Measurements from ENCODE around the gene NRAS.

The NRAS gene

DNA sequence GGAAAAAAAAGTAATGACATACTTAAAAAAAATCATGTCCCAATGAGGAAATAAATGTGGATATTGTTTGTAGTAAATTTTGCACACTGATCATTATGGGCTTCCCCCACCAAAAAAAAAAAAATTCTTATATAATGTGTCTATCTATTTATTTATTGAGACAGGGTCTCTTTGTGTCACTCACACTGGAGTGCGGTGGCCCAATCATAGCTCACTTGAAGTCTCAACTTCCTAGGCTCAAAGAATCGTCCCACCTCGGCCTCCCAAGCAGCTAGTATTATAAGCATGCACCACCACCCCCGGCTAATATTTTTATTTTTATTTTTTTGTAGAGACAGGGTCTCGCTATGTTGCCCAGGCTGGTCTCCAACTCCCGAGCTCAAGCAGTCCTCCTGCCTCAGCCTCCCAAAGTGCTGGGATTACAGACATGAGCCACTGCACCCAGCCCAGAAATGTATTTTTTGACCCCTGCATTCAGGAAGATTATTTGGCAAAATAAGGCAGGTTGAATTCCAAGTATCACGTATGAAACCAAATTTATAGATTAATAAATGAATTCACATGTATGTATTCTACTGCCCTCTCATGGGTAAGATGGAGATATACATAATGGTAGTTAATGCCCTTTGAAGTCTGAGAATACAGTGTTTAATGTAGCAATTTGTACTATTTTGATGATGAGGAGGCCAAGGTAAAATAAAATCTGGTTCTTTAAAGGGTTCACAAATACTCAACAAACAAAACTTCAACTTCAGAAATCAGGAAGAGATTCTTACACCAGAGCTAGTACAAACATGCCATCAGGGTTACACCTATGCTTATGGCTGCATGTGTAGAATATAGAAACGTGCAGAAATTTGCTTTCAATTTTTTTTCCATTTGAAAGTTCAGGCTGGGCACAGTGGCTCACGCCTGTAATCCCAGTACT is 45.3 kb downstream of the NRAS start:
- peak; percentile 15 for DNase-seq

DNA sequence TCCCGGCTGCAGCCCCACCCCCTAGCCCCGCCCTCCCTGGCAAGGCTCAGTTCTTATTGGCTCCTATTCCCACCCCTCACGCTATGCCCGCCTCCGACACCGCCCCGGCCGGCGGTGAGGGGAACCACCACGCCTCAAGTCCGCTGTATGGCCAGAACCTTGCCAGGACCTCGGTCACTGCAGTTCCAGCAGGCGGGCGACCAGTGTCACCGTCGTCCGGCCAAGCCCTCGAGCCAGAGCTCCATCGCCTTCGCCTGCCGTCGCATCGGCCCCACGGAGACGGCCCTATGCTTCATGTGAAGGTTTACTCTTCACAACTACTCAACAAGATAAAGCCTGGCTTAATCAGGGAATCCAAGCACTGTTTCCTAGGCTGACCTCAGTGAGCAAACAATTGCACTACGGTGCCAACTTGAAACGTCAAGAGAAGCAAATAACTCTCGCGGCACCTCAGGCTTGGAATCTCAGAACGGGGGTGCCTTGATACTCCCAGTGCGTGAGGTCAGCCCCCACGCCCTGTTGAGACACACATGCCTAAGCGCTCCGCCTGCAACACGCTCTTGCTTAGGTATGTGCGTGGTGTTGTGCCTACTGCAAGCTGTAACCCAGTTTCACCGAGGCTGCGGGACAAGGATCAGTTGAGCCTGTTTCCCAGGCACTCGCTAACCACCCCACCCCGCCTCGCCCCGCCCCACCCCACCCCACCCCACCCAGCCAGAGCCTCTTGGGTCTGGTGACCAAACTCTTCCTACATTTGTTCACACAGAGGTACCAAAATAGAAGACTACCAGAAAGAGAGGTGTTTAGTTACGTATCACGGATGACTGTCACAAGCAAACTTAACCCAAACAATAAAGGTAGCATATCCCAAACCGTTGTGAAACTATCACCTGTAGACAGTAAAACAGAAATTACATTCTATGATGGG is 46.2 kb downstream of the NRAS start:
- DNase-seq = peak; percentile 65

DNA sequence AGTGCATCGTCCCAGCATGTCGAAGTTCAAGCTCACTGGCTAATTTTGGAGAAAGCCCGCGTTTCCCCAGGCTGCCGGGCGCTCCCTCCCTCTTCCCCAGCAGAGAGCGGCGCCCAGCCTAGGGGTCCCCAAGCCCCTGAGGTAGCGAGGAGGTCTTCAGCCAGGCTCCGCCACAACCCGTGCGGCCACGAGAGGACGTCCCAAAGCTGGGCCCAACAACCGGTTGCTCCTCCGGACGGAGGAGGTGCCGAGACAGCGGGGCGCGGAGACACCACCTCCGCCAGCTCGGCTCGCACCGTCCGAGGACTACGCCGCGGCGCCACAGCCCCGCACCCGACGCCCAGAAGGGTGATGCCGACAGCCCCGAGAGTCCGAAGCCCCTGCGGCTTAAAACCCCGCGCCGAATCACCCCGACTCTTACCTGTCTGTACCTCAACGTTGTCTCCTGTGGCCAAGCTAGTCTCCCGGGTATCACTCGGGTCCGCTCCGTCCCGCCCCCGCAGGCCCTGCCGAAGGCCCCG is 46.9 kb downstream of the NRAS start, which contains the start of gene DENND2C:
Gene DENND2C (minus strand): TSS at position 488 of the 521 bp plus-strand sequence. CDS start 44,065 bp downstream, outside the sequence.
- DNase-seq = no peak

DNA sequence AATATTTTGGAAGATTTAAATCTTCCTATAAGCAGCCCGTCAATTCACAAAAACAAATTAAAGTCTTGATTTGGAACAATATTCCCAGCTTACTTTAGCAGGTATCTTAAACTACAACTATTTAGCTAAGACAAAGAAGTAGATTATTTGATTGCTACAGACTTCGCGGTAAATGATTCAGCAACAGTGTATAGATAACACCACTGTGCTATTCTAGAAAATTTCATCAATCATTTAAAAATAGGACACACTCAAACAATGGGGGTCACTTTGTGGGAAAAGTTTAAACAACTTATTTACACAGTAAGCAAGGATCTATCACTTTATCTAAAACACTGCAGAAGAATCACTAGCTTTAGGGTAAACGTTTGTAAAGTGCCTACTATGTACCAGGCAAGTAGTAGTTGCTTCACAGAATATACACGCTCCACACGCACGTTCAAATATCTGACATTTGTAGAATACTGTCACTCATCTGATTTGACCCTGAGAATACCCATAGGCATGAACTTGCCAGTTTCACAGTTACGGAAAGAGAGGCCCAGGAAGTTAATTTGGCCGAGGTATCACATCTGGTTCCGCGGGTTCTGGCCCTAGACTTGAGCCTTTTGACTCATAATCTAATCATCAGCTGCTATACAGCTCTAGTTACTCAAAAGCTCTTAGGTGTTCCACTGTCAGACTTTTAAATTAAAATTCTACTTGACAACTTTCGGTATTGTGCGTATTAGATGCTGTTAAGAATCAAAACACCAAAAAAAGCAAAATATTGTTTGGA is 47.6 kb downstream of the NRAS start:
- DNase-seq = no peak

DNA sequence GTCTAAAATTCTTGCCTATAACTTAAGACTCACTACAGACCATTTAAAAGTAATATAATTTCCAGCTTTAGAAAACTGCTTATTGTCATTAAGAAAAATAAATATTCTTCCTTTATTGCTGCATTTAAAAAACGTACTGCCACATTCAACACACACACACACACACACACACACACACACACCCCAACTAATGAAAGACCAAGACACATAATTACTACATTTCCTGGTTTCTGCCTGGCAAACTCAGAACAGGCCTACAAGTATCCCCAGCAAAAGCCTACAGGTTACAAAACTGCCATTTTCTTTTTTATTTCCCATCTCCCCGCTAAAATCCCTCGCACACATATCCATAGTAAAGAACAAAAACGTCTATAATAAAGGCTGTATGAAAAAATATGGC is 48.2 kb downstream of the NRAS start:
- DNase-seq = no peak

DNA sequence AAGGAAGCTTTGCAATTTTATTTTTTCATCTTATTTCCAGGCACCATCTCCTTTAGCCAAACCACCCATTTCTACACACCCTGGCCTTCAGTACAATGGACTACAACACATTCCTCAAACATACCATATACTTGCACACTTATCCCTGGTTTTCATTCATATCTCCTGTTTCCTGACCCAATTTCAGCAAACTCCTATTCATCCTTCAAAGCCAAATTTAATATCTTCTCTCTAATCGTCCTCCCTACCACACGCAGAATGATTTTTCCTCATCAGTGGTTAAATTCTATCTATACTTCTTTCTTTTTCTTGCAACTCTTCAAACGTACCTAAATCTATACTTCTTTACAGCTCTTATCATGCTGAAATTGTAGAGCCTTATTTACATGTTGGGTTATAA is 49.6 kb downstream of the NRAS start:
- DNase-seq = no peak

DNA sequence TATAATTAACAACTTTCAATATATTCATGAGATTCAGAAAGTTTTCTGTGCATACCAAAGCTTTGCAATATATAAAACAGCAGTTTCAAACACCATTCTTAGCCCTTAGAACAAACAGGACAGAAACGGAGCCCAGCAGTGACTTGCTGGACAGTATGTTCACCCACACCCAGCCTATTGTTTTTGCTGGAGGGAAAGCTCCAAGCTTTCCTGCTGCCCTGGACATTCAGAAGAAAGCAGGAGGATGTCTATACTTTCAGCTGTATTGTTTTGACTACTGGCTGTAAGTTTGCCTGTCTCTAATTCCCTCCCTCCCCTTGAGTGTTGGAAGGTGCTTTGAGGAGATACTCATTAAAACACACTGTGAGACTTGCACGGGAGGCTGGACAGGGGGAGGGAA is 56.3 kb downstream of the NRAS start:
- no peak for DNase-seq

Measured in NCI-H510A treated with DMSO at 0.1 percent for 48 hours (cell line).